ENCODE measurements around the gene MCC.

DNA sequence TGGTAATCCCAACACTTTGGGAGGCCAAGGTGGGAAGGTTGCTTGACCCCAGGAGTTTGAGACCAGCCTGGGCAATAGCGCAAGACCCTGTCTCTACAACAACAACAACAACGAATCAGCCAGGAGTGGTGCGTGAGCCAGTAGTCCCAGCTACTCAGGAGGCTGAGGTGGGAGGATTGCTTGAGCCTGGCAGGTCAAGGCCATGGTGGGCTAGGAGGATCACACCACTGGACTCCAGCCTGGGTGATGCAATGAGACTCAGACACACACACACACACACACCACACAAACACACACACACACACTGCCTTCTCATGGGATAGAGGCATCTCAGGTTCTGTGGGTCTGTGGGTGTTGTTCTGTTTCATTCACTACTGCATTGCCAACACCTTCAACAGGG, 396.6 kb downstream of the MCC start:
- TF ChIP-seq, protein P1, sequence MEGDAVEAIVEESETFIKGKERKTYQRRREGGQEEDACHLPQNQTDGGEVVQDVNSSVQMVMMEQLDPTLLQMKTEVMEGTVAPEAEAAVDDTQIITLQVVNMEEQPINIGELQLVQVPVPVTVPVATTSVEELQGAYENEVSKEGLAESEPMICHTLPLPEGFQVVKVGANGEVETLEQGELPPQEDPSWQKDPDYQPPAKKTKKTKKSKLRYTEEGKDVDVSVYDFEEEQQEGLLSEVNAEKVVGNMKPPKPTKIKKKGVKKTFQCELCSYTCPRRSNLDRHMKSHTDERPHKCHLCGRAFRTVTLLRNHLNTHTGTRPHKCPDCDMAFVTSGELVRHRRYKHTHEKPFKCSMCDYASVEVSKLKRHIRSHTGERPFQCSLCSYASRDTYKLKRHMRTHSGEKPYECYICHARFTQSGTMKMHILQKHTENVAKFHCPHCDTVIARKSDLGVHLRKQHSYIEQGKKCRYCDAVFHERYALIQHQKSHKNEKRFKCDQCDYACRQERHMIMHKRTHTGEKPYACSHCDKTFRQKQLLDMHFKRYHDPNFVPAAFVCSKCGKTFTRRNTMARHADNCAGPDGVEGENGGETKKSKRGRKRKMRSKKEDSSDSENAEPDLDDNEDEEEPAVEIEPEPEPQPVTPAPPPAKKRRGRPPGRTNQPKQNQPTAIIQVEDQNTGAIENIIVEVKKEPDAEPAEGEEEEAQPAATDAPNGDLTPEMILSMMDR (conservative IDR thresholded peaks at IDR 0.05 in 1 of 2, IDR thresholded peaks at IDR 0.05 in 1 of 2; ENCODE audit: low read depth in 1 of 2, low read length in 2 of 2), result no peak
- no peak for TF ChIP-seq EZH2 (IDR thresholded peaks at IDR 0.05; ENCODE audit: low read length, missing control alignments)
